HEK293 (cell line): Measurements from ENCODE around the gene PRELID2.
A peak's percentile ranks its signal among the peaks of the same experiment; 100 is the strongest.

Experiments used
- BCL11A ChIP-seq: fragments of 450-650 bp; formaldehyde crosslinking; IDR thresholded peaks from 2 replicates; pipeline ENCODE4 v1.5.1; 2016; ENCODE audit warnings: low read depth, missing biosample characterization, missing genetic modification characterization
- HOXA7 ChIP-seq: sonication (generic); formaldehyde crosslinking; IDR thresholded peaks from 2 replicates; pipeline ENCODE4 v1.8.1; 2022; ENCODE audit warnings: missing genetic modification reagents, borderline replicate concordance
- IKZF3 ChIP-seq: fragments of 450-650 bp; IDR thresholded peaks from 2 replicates; pipeline ENCODE4 v1.5.0; 2018; ENCODE audit warnings: missing biosample characterization, mild to moderate bottlenecking, missing genetic modification characterization, moderate library complexity
- KLF10 ChIP-seq: fragments of 450-650 bp; IDR thresholded peaks from 2 replicates; pipeline ENCODE4 v1.5.1; 2018; ENCODE audit warnings: missing biosample characterization, mild to moderate bottlenecking, missing genetic modification characterization
- MZF1 ChIP-seq: fragments of 450-650 bp; formaldehyde crosslinking; IDR thresholded peaks from 2 replicates; pipeline ENCODE4 v1.5.1; 2017; ENCODE audit warnings: missing biosample characterization, missing genetic modification characterization, borderline replicate concordance
- OVOL3 ChIP-seq: fragments of 450-650 bp; formaldehyde crosslinking; IDR thresholded peaks from 2 replicates; pipeline ENCODE4 v1.5.1; 2016; ENCODE audit warnings: missing biosample characterization, missing genetic modification characterization
- ZFHX2 ChIP-seq: fragments of 450-650 bp; formaldehyde crosslinking; conservative IDR thresholded peaks from 2 replicates; pipeline ENCODE4 v1.5.1; 2016; ENCODE audit warnings: missing biosample characterization, missing genetic modification characterization
- ZIC2 ChIP-seq: fragments of 450-650 bp; formaldehyde crosslinking; IDR thresholded peaks from 2 replicates; pipeline ENCODE4 v1.5.1; 2016; ENCODE audit warnings: missing biosample characterization, missing genetic modification characterization
- ZNF146 ChIP-seq: fragments of 450-650 bp; formaldehyde crosslinking; IDR thresholded peaks from 2 replicates; pipeline ENCODE4 v1.5.1; 2016; ENCODE audit warnings: missing biosample characterization, missing genetic modification characterization
- ZNF169 ChIP-seq: fragments of 450-650 bp; formaldehyde crosslinking; IDR thresholded peaks from 2 replicates; pipeline ENCODE4 v1.5.1; 2016; ENCODE audit warnings: missing biosample characterization, missing genetic modification characterization
- ZNF223 ChIP-seq: fragments of 450-650 bp; formaldehyde crosslinking; IDR thresholded peaks from 2 replicates; pipeline ENCODE4 v1.5.1; 2016; ENCODE audit warnings: missing biosample characterization, missing genetic modification characterization
- ZNF302 ChIP-seq: fragments of 450-650 bp; formaldehyde crosslinking; IDR thresholded peaks from 2 replicates; pipeline ENCODE4 v1.5.1; 2016; ENCODE audit warnings: missing biosample characterization, missing genetic modification characterization, low read depth
- ZNF354C ChIP-seq: fragments of 450-650 bp; formaldehyde crosslinking; IDR thresholded peaks from 2 replicates; pipeline ENCODE4 v1.5.1; 2016; ENCODE audit warnings: missing biosample characterization, missing genetic modification characterization, low read depth, borderline replicate concordance
- ZNF544 ChIP-seq: fragments of 450-650 bp; formaldehyde crosslinking; IDR thresholded peaks from 2 replicates; pipeline ENCODE4 v1.5.0; 2017; ENCODE audit warnings: missing biosample characterization, missing genetic modification characterization
- ZNF600 ChIP-seq: fragments of 450-650 bp; formaldehyde crosslinking; IDR thresholded peaks from 2 replicates; pipeline ENCODE4 v1.5.1; 2016; ENCODE audit warnings: missing biosample characterization, missing genetic modification characterization
- ZNF626 ChIP-seq: fragments of 450-650 bp; sonication (Bioruptor Pico); formaldehyde crosslinking; IDR thresholded peaks from 2 replicates; pipeline ENCODE4 v1.5.1; 2018; ENCODE audit warnings: missing biosample characterization, missing genetic modification characterization, inconsistent platforms
- ZNF658 ChIP-seq: fragments of 450-650 bp; formaldehyde crosslinking; IDR thresholded peaks from 2 replicates; pipeline ENCODE4; 2016; ENCODE audit warnings: missing biosample characterization, missing genetic modification characterization
- ZNF677 ChIP-seq: fragments of 450-650 bp; IDR thresholded peaks from 2 replicates; pipeline ENCODE4 v1.5.0; 2018; ENCODE audit warnings: missing biosample characterization, mild to moderate bottlenecking, missing genetic modification characterization, moderate library complexity
- ZNF776 ChIP-seq: fragments of 450-650 bp; formaldehyde crosslinking; IDR thresholded peaks from 2 replicates; pipeline ENCODE4 v1.5.0; 2017; ENCODE audit warnings: missing biosample characterization, missing genetic modification characterization, borderline replicate concordance
- ZNF837 ChIP-seq: fragments of 450-650 bp; formaldehyde crosslinking; IDR thresholded peaks from 2 replicates; pipeline ENCODE4 v1.5.1; 2016; ENCODE audit warnings: missing biosample characterization, missing genetic modification characterization
- TF ChIP-seq, protein P1 (sequence below): fragments of 450-650 bp; formaldehyde crosslinking; IDR thresholded peaks from 2 replicates; pipeline ENCODE4 v1.5.1; 2016; ENCODE audit warnings: missing biosample characterization, missing genetic modification characterization
- TF ChIP-seq, protein P2 (sequence below): IDR thresholded peaks from 2 replicates; pipeline ENCODE4 v1.6.1; 2011; ENCODE audit warnings: mild to moderate bottlenecking, low read depth, low read length, borderline replicate concordance
- TF ChIP-seq, protein P3 (sequence below): fragments of 450-650 bp; formaldehyde crosslinking; IDR thresholded peaks from 2 replicates; pipeline ENCODE4 v1.5.1; 2016; ENCODE audit warnings: missing biosample characterization, missing genetic modification characterization
- TF ChIP-seq, protein P4 (sequence below): fragments of 450-650 bp; formaldehyde crosslinking; conservative IDR thresholded peaks from 2 replicates; pipeline ENCODE4 v1.5.1; 2016; ENCODE audit warnings: low read depth, missing biosample characterization, missing genetic modification characterization
- TF ChIP-seq, protein P5 (sequence below): fragments of 450-650 bp; formaldehyde crosslinking; IDR thresholded peaks from 2 replicates; pipeline ENCODE4 v1.5.1; 2017; ENCODE audit warnings: missing biosample characterization, missing genetic modification characterization
- TF ChIP-seq, protein P6 (sequence below): fragments of 450-650 bp; formaldehyde crosslinking; IDR thresholded peaks from 2 replicates; pipeline ENCODE4 v1.5.1; 2016; ENCODE audit warnings: missing biosample characterization, missing genetic modification characterization
- TF ChIP-seq, protein P7 (sequence below): fragments of 450-650 bp; formaldehyde crosslinking; IDR thresholded peaks from 2 replicates; pipeline ENCODE4 v1.5.1; 2016; ENCODE audit warnings: missing biosample characterization, missing genetic modification characterization

PRELID2 gene

DNA sequence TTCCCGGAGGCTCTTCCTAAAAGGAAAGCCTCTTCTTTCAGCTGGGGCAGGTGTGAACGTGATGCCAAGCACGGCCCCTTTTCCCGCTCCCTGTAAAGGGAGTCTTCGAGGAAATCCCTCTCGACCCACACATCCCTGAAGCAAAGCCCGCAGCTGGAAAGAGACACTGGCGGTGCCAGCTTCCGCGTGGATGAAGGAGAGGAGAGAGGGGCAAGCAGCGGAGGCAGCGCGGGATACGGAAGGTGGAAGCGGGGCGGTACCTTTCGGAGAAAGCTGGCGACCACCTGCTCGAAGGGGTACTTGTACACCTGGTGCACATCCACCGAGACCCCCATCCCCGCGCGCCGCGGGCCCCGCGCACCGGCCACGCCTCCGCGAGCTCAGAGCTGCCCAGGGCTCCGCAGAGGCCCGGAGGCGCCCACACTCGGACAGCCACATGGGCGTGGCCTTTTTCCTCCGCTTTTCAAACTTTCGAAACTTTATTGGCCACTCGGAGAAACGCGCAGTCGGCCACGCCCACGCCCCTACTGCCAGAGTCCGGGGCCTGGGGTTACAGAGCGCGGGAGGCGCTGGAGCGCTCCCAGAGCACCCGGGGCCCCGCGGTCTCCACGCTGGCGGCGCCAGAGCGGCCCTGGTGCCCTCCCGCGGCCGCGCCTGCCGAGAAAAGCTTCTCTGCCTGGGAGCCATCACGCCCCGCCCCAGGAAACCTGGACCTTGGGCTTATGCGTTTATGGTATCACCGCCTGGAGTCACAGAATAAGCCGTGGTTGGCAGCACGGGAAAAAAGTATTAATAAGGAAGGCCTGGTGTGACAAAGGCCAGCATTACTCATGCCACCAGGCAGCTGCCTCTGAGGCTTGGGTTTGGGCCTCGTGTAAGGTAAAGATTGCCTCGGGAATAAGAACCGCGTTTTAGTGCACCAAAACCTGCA is at the start of gene PRELID2 (continued):
- TF ChIP-seq, protein P1, sequence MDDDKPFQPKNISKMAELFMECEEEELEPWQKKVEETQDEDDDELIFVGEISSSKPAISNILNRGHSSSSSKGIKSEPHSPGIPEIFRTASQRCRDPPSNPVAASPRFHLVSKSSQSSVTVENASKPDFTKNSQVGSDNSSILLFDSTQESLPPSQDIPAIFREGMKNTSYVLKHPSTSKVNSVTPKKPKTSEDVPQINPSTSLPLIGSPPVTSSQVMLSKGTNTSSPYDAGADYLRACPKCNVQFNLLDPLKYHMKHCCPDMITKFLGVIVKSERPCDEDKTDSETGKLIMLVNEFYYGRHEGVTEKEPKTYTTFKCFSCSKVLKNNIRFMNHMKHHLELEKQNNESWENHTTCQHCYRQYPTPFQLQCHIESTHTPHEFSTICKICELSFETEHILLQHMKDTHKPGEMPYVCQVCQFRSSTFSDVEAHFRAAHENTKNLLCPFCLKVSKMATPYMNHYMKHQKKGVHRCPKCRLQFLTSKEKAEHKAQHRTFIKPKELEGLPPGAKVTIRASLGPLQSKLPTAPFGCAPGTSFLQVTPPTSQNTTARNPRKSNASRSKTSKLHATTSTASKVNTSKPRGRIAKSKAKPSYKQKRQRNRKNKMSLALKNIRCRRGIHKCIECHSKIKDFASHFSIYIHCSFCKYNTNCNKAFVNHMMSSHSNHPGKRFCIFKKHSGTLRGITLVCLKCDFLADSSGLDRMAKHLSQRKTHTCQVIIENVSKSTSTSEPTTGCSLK (tag by site-specific recombination) = no peak
- TF ChIP-seq ZIC2 (tag by site-specific recombination) (peak; percentile 98), ZNF169 (tag by site-specific recombination) (no peak), ZNF354C (tag by site-specific recombination) (no peak), ZNF658 (tag by site-specific recombination) (no peak), ZNF223 (tag by site-specific recombination) (no peak), ZFHX2 (tag by site-specific recombination) (peak; percentile 93), ZNF544 (tag by site-specific recombination) (no peak), BCL11A (tag by site-specific recombination) (no peak), KLF10 (tag by site-specific recombination) (peak; percentile 84), MZF1 (tag by site-specific recombination) (no peak), ZNF146 (no peak), ZNF776 (tag by site-specific recombination) (no peak), OVOL3 (tag by site-specific recombination) (no peak), ZNF626 (tag by site-specific recombination) (no peak), ZNF677 (tag by site-specific recombination) (no peak), ZNF302 (tag by site-specific recombination) (no peak), HOXA7 (no peak), ZNF837 (tag by site-specific recombination) (no peak), IKZF3 (peak; percentile 71), ZNF600 (tag by site-specific recombination) (peak; percentile 91)
- TF ChIP-seq, protein P2, sequence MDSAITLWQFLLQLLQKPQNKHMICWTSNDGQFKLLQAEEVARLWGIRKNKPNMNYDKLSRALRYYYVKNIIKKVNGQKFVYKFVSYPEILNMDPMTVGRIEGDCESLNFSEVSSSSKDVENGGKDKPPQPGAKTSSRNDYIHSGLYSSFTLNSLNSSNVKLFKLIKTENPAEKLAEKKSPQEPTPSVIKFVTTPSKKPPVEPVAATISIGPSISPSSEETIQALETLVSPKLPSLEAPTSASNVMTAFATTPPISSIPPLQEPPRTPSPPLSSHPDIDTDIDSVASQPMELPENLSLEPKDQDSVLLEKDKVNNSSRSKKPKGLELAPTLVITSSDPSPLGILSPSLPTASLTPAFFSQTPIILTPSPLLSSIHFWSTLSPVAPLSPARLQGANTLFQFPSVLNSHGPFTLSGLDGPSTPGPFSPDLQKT = no peak
- TF ChIP-seq, protein P3, sequence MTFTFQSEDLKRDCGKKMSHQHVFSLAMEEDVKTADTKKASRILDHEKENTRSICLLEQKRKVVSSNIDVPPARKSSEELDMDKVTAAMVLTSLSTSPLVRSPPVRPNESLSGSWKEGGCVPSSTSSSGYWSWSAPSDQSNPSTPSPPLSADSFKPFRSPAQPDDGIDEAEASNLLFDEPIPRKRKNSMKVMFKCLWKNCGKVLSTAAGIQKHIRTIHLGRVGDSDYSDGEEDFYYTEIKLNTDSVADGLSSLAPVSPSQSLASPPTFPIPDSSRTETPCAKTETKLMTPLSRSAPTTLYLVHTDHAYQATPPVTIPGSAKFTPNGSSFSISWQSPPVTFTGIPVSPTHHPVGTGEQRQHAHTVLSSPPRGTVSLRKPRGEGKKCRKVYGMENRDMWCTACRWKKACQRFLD (tag by site-specific recombination) = no peak
- TF ChIP-seq, protein P4, sequence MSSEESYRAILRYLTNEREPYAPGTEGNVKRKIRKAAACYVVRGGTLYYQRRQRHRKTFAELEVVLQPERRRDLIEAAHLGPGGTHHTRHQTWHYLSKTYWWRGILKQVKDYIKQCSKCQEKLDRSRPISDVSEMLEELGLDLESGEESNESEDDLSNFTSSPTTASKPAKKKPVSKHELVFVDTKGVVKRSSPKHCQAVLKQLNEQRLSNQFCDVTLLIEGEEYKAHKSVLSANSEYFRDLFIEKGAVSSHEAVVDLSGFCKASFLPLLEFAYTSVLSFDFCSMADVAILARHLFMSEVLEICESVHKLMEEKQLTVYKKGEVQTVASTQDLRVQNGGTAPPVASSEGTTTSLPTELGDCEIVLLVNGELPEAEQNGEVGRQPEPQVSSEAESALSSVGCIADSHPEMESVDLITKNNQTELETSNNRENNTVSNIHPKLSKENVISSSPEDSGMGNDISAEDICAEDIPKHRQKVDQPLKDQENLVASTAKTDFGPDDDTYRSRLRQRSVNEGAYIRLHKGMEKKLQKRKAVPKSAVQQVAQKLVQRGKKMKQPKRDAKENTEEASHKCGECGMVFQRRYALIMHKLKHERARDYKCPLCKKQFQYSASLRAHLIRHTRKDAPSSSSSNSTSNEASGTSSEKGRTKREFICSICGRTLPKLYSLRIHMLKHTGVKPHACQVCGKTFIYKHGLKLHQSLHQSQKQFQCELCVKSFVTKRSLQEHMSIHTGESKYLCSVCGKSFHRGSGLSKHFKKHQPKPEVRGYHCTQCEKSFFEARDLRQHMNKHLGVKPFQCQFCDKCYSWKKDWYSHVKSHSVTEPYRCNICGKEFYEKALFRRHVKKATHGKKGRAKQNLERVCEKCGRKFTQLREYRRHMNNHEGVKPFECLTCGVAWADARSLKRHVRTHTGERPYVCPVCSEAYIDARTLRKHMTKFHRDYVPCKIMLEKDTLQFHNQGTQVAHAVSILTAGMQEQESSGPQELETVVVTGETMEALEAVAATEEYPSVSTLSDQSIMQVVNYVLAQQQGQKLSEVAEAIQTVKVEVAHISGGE = no peak; the same call in 1 of the 2 replicates
- TF ChIP-seq, protein P5, sequence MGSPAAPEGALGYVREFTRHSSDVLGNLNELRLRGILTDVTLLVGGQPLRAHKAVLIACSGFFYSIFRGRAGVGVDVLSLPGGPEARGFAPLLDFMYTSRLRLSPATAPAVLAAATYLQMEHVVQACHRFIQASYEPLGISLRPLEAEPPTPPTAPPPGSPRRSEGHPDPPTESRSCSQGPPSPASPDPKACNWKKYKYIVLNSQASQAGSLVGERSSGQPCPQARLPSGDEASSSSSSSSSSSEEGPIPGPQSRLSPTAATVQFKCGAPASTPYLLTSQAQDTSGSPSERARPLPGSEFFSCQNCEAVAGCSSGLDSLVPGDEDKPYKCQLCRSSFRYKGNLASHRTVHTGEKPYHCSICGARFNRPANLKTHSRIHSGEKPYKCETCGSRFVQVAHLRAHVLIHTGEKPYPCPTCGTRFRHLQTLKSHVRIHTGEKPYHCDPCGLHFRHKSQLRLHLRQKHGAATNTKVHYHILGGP = peak; percentile 28; the same call in 1 of the 2 replicates
- TF ChIP-seq, protein P6, sequence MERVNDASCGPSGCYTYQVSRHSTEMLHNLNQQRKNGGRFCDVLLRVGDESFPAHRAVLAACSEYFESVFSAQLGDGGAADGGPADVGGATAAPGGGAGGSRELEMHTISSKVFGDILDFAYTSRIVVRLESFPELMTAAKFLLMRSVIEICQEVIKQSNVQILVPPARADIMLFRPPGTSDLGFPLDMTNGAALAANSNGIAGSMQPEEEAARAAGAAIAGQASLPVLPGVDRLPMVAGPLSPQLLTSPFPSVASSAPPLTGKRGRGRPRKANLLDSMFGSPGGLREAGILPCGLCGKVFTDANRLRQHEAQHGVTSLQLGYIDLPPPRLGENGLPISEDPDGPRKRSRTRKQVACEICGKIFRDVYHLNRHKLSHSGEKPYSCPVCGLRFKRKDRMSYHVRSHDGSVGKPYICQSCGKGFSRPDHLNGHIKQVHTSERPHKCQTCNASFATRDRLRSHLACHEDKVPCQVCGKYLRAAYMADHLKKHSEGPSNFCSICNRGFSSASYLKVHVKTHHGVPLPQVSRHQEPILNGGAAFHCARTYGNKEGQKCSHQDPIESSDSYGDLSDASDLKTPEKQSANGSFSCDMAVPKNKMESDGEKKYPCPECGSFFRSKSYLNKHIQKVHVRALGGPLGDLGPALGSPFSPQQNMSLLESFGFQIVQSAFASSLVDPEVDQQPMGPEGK (tag by site-specific recombination) = peak; percentile 77
- TF ChIP-seq, protein P7, sequence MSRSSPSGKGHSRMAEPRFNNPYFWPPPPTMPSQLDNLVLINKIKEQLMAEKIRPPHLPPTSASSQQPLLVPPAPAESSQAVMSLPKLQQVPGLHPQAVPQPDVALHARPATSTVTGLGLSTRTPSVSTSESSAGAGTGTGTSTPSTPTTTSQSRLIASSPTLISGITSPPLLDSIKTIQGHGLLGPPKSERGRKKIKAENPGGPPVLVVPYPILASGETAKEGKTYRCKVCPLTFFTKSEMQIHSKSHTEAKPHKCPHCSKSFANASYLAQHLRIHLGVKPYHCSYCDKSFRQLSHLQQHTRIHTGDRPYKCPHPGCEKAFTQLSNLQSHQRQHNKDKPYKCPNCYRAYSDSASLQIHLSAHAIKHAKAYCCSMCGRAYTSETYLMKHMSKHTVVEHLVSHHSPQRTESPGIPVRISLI (tag by site-specific recombination) = peak; percentile 42
